K562 (cell line): ENCODE measurements around the gene CDIPT. TPM values are rescaled to one million over a fixed set of nuclear protein-coding genes. Genes with fewer than 3 reads are reported as not detected.

ENCODE experiments used
- ATF1 ChIP-seq, 2 experiments: fragments of 450-650 bp in 1 of 2; IDR thresholded peaks; 2 replicates each; pipeline ENCODE4 v1.6.1; 2016; ENCODE audit warnings: missing compliant biosample characterization in 1 of 2, missing genetic modification characterization in 1 of 2
- CBFA2T3 ChIP-seq: fragments of 450-650 bp; IDR thresholded peaks from 2 replicates; pipeline ENCODE4 v1.6.1; 2017
- EP400 ChIP-seq: fragments of 450-650 bp; IDR thresholded peaks from 2 replicates; pipeline ENCODE4 v1.6.1; 2017; ENCODE audit warnings: antibody characterized with exemption, mild to moderate bottlenecking, moderate library complexity
- FOXP1 ChIP-seq: sonication (generic); formaldehyde crosslinking; IDR thresholded peaks from 2 replicates; pipeline ENCODE4 v1.8.0; 2022; ENCODE audit warnings: mild to moderate bottlenecking, missing genetic modification reagents
- KDM1A ChIP-seq, 2 experiments: fragments of 450-650 bp; IDR thresholded peaks; 2 replicates each; pipeline ENCODE4 v1.6.1; 2016; ENCODE audit warnings: mild to moderate bottlenecking in 2 of 2
- PHB2 ChIP-seq: fragments of 450-650 bp; IDR thresholded peaks from 2 replicates; pipeline ENCODE4 v1.6.1; 2017; ENCODE audit warnings: low read depth
- RBM14 ChIP-seq: fragments of 200-400 bp; formaldehyde crosslinking; IDR thresholded peaks from 2 replicates; pipeline ENCODE4 v1.6.1; 2018; ENCODE audit warnings: low read depth, mild to moderate bottlenecking, low read length, moderate library complexity, borderline replicate concordance; ENCODE audit not compliant: insufficient read depth
- RCOR1 ChIP-seq, 2 experiments: IDR thresholded peaks; 2 replicates each; pipeline ENCODE4 v1.6.1; 2012; ENCODE audit warnings: low read depth in 2 of 2, low read length in 2 of 2, borderline replicate concordance in 1 of 2, improper control_type of control experiment in 1 of 2
- polyA plus RNA-seq, 8 experiments: library from polyadenylated mRNA; depleted of rRNA in 4 of 8; stranded (reverse) in 5 of 8; unstranded in 3 of 8; fragments of >200 nt; fragmentation: Nextera tagmentation in 2 of 8; fragmentation: Illumina TruSeq in 1 of 8; extraction: Ambion mirVana in 2 of 8; extraction: Trizol in 1 of 8; gene quantifications; 2 replicates each; pipeline versions ENCODE4 v1.2.1 to v1.2.3, GENCODE V29; 2011 to 2014; ENCODE audit warnings: inconsistent platforms in 1 of 8, missing spikeins in 1 of 8
- total RNA-seq, 7 experiments: library from RNA; depleted of rRNA in 6 of 7; stranded (reverse); fragments of >200 nt in 6 of 7; fragmentation: Illumina TruSeq in 2 of 7; extraction: Trizol in 2 of 7; gene quantifications; 2 replicates each; pipeline versions ENCODE4 v1.2.1 to v1.2.3, GENCODE V29; 2011 to 2021; ENCODE audit warnings: low replicate concordance in 1 of 7
- TF ChIP-seq, protein P1 (sequence below), 2 experiments: IDR thresholded peaks in 1 of 2; conservative IDR thresholded peaks in 1 of 2; 2 replicates each; pipeline ENCODE4 v1.6.1; 2016; ENCODE audit warnings: low read depth in 2 of 2, mild to moderate bottlenecking in 1 of 2, missing compliant biosample characterization in 1 of 2, missing genetic modification characterization in 1 of 2, moderate library complexity in 1 of 2
- TF ChIP-seq, protein P2 (sequence below): fragments of 200-600 bp; sonication (generic); IDR thresholded peaks from one replicate; pipeline ENCODE4 v1.6.1; 2012; ENCODE audit warnings: mild to moderate bottlenecking, low read depth, low read length, inconsistent platforms
- TF ChIP-seq, protein P3 (sequence below): fragments of 450-650 bp; IDR thresholded peaks from 2 replicates; pipeline ENCODE4 v1.6.1; 2016; ENCODE audit warnings: missing biosample characterization, missing genetic modification characterization

Gene CDIPT
- total and polyA plus RNA-seq, 9 of the 15 experiments (the other 6 are each of a cell fraction or from before 2014, with no cell fraction given), result 1.3 to 37.0 (median 23.0) TPM

DNA sequence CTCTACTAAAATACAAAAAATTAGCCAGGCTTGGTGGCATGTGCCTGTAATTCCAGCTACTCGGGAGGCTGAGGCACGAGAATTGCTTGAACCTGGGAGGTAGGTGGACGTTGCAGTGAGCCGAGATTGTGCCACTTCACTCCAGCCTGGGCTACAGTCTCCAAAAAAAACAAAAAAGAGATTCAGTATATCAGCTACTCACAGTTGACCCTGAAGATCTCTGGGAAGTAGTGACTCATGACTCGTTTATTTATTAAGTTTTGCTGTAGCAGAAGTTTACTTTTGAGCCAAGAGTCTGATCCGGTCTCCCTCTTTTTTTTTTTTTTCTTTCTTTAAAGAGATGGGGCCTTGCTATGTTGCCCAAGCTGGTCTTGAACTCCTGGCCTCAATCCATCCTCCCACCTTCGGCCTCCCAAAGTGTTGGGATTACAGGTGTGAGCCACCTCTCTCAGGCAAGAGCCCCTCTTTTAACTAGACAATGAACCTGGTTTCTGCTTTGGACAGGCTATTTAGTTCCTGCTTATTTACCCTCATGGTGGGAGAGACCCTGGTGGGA, 38.4 kb downstream of the CDIPT start (continued):
- no peak for TF ChIP-seq FOXP1
- TF ChIP-seq, protein P1, sequence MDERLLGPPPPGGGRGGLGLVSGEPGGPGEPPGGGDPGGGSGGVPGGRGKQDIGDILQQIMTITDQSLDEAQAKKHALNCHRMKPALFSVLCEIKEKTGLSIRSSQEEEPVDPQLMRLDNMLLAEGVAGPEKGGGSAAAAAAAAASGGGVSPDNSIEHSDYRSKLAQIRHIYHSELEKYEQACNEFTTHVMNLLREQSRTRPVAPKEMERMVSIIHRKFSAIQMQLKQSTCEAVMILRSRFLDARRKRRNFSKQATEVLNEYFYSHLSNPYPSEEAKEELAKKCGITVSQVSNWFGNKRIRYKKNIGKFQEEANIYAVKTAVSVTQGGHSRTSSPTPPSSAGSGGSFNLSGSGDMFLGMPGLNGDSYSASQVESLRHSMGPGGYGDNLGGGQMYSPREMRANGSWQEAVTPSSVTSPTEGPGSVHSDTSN (CRISPR knock-in tag; IDR thresholded peaks at IDR 0.05; ENCODE audit: low read depth), result no peak
- TF ChIP-seq, protein P1 (tag; conservative IDR thresholded peaks at IDR 0.05; ENCODE audit: low read depth), result no peak
- no peak for TF ChIP-seq EP400
- TF ChIP-seq KDM1A (IDR thresholded peaks at IDR 0.05), result peak; percentile 23 to 29; a peak in 1 of 4 replicates
- TF ChIP-seq RBM14, result no peak
- TF ChIP-seq, protein P2, sequence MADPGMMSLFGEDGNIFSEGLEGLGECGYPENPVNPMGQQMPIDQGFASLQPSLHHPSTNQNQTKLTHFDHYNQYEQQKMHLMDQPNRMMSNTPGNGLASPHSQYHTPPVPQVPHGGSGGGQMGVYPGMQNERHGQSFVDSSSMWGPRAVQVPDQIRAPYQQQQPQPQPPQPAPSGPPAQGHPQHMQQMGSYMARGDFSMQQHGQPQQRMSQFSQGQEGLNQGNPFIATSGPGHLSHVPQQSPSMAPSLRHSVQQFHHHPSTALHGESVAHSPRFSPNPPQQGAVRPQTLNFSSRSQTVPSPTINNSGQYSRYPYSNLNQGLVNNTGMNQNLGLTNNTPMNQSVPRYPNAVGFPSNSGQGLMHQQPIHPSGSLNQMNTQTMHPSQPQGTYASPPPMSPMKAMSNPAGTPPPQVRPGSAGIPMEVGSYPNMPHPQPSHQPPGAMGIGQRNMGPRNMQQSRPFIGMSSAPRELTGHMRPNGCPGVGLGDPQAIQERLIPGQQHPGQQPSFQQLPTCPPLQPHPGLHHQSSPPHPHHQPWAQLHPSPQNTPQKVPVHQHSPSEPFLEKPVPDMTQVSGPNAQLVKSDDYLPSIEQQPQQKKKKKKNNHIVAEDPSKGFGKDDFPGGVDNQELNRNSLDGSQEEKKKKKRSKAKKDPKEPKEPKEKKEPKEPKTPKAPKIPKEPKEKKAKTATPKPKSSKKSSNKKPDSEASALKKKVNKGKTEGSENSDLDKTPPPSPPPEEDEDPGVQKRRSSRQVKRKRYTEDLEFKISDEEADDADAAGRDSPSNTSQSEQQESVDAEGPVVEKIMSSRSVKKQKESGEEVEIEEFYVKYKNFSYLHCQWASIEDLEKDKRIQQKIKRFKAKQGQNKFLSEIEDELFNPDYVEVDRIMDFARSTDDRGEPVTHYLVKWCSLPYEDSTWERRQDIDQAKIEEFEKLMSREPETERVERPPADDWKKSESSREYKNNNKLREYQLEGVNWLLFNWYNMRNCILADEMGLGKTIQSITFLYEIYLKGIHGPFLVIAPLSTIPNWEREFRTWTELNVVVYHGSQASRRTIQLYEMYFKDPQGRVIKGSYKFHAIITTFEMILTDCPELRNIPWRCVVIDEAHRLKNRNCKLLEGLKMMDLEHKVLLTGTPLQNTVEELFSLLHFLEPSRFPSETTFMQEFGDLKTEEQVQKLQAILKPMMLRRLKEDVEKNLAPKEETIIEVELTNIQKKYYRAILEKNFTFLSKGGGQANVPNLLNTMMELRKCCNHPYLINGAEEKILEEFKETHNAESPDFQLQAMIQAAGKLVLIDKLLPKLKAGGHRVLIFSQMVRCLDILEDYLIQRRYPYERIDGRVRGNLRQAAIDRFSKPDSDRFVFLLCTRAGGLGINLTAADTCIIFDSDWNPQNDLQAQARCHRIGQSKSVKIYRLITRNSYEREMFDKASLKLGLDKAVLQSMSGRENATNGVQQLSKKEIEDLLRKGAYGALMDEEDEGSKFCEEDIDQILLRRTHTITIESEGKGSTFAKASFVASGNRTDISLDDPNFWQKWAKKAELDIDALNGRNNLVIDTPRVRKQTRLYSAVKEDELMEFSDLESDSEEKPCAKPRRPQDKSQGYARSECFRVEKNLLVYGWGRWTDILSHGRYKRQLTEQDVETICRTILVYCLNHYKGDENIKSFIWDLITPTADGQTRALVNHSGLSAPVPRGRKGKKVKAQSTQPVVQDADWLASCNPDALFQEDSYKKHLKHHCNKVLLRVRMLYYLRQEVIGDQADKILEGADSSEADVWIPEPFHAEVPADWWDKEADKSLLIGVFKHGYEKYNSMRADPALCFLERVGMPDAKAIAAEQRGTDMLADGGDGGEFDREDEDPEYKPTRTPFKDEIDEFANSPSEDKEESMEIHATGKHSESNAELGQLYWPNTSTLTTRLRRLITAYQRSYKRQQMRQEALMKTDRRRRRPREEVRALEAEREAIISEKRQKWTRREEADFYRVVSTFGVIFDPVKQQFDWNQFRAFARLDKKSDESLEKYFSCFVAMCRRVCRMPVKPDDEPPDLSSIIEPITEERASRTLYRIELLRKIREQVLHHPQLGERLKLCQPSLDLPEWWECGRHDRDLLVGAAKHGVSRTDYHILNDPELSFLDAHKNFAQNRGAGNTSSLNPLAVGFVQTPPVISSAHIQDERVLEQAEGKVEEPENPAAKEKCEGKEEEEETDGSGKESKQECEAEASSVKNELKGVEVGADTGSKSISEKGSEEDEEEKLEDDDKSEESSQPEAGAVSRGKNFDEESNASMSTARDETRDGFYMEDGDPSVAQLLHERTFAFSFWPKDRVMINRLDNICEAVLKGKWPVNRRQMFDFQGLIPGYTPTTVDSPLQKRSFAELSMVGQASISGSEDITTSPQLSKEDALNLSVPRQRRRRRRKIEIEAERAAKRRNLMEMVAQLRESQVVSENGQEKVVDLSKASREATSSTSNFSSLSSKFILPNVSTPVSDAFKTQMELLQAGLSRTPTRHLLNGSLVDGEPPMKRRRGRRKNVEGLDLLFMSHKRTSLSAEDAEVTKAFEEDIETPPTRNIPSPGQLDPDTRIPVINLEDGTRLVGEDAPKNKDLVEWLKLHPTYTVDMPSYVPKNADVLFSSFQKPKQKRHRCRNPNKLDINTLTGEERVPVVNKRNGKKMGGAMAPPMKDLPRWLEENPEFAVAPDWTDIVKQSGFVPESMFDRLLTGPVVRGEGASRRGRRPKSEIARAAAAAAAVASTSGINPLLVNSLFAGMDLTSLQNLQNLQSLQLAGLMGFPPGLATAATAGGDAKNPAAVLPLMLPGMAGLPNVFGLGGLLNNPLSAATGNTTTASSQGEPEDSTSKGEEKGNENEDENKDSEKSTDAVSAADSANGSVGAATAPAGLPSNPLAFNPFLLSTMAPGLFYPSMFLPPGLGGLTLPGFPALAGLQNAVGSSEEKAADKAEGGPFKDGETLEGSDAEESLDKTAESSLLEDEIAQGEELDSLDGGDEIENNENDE, result no peak
- TF ChIP-seq, protein P3, sequence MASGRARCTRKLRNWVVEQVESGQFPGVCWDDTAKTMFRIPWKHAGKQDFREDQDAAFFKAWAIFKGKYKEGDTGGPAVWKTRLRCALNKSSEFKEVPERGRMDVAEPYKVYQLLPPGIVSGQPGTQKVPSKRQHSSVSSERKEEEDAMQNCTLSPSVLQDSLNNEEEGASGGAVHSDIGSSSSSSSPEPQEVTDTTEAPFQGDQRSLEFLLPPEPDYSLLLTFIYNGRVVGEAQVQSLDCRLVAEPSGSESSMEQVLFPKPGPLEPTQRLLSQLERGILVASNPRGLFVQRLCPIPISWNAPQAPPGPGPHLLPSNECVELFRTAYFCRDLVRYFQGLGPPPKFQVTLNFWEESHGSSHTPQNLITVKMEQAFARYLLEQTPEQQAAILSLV (tag), result no peak
- TF ChIP-seq PHB2, result no peak
- TF ChIP-seq ATF1 (CRISPR knock-in tag; IDR thresholded peaks at IDR 0.05), result no peak
- TF ChIP-seq ATF1 (tag; IDR thresholded peaks at IDR 0.05), result no peak
- 0 out of 2 replicates have a peak, but pooled peaks have one; percentile 6 for TF ChIP-seq CBFA2T3
- 0 out of 4 replicates have a peak, but pooled peaks of 1 of the 2 experiments have one; percentile 3 for TF ChIP-seq RCOR1 (IDR thresholded peaks at IDR 0.05; ENCODE audit: borderline replicate concordance in 1 of 2, low read depth in 2 of 2, low read length in 2 of 2)
